GM23338 (cell line): ENCODE results near the gene OR8J3. TPM values are rescaled to one million over a fixed set of nuclear protein-coding genes. Genes with fewer than 3 reads are reported as not detected.

Source experiments
- ATAC-seq: fragments of 200-7000 bp; cut with Tn5 transposase; 3 replicates; pipeline ENCODE4 v1.9.1; 2020
- DNase-seq: peaks from one replicate; pipeline ENCODE4 v3.0.0-alpha.2; 2015; ENCODE audit warnings: low spot score
- H2AFZ ChIP-seq: fragments of 200-600 bp; sonication (generic); 2 replicates; pipeline ENCODE4 v1.8.0; 2016; ENCODE audit warnings: antibody characterized with exemption, mild to moderate bottlenecking, moderate library complexity
- H3F3A ChIP-seq: fragments of 200-600 bp; sonication (generic); replicated peaks from 2 replicates; pipeline ENCODE4 v1.8.0; 2017; ENCODE audit warnings: antibody characterized with exemption, mixed run types, low read depth
- H3K27ac ChIP-seq: fragments of 200-600 bp; sonication (generic); 2 replicates; pipeline ENCODE4 v1.6.1; 2016; ENCODE audit warnings: low read depth
- H3K27me3 ChIP-seq: fragments of 200-600 bp; sonication (generic); 2 replicates; pipeline ENCODE4 v1.8.0; 2016; ENCODE audit warnings: mild to moderate bottlenecking, mixed run types, moderate library complexity; ENCODE audit not compliant: insufficient read depth
- H3K36me3 ChIP-seq: fragments of 200-600 bp; sonication (generic); 2 replicates; pipeline ENCODE4 v1.8.0; 2016; ENCODE audit warnings: mild to moderate bottlenecking; ENCODE audit not compliant: insufficient read depth
- H3K4me1 ChIP-seq: fragments of 200-600 bp; sonication (generic); 2 replicates; pipeline ENCODE4 v1.8.0; 2016; ENCODE audit warnings: mild to moderate bottlenecking, moderate library complexity; ENCODE audit not compliant: insufficient read depth
- H3K4me2 ChIP-seq: fragments of 200-600 bp; sonication (generic); 2 replicates; pipeline ENCODE4 v1.7.1; 2017; ENCODE audit warnings: mixed run types
- H3K4me3 ChIP-seq: fragments of 200-600 bp; sonication (generic); 2 replicates; pipeline ENCODE4 v1.6.1; 2016; ENCODE audit warnings: mixed run types
- H3K79me2 ChIP-seq: fragments of 200-600 bp; sonication (generic); replicated peaks from 2 replicates; pipeline ENCODE4 v1.8.0; 2017; ENCODE audit warnings: mild to moderate bottlenecking; ENCODE audit not compliant: insufficient read depth
- H3K9me2 ChIP-seq: fragments of 200-600 bp; sonication (generic); 2 replicates; pipeline ENCODE4 v1.8.0; 2017; ENCODE audit not compliant: insufficient read depth
- H4K20me1 ChIP-seq: fragments of 200-600 bp; sonication (generic); replicated peaks from 2 replicates; pipeline ENCODE4 v1.8.0; 2017; ENCODE audit warnings: mild to moderate bottlenecking; ENCODE audit not compliant: insufficient read depth
- H3K27ac Mint-ChIP-seq: 2 replicates; pipeline ENCODE4 v1.8.0; 2020; ENCODE audit warnings: inconsistent platforms, mild to moderate bottlenecking, moderate library complexity, mixed read lengths
- H3K27me3 Mint-ChIP-seq: 3 replicates; pipeline ENCODE4 v1.8.0; 2022; ENCODE audit warnings: low read depth, mild to moderate bottlenecking, moderate library complexity, mixed read lengths, inconsistent platforms; ENCODE audit not compliant: insufficient read depth, poor library complexity
- H3K36me3 Mint-ChIP-seq: 3 replicates; pipeline ENCODE4 v1.8.0; 2021; ENCODE audit warnings: low read depth, mild to moderate bottlenecking, inconsistent platforms, moderate library complexity, mixed read lengths
- H3K4me1 Mint-ChIP-seq: 3 replicates; pipeline ENCODE4 v1.8.0; 2020; ENCODE audit warnings: mild to moderate bottlenecking, inconsistent platforms, mixed read lengths
- H3K4me3 Mint-ChIP-seq: 3 replicates; pipeline ENCODE4 v1.8.0; 2021; ENCODE audit warnings: moderate library complexity, mild to moderate bottlenecking, inconsistent platforms, mixed read lengths
- H3K9me3 Mint-ChIP-seq: 3 replicates; pipeline ENCODE4 v1.8.0; 2020; ENCODE audit warnings: moderate library complexity, mild to moderate bottlenecking, inconsistent platforms, mixed read lengths
- CREB1 ChIP-seq: fragments of 250-450 bp; sonication (Bioruptor Pico); IDR thresholded peaks from 2 replicates; pipeline ENCODE4 v1.5.0; 2020; ENCODE audit warnings: low read depth, mild to moderate bottlenecking, moderate library complexity
- NANOG ChIP-seq: IDR thresholded peaks from 2 replicates; pipeline ENCODE4 v1.6.1; 2016; ENCODE audit warnings: antibody characterized with exemption, borderline replicate concordance
- POLR2AphosphoS5 ChIP-seq: IDR thresholded peaks from 2 replicates; pipeline ENCODE4 v1.6.1; 2016; ENCODE audit warnings: antibody characterized with exemption, low read depth
- STAT1 ChIP-seq: IDR thresholded peaks from one replicate; pipeline ENCODE4 v1.6.1; 2016; ENCODE audit warnings: antibody characterized with exemption; ENCODE audit not compliant: unreplicated experiment
- ZNF114 ChIP-seq: fragments of 250-450 bp; sonication (Bioruptor Pico); IDR thresholded peaks from 2 replicates; pipeline ENCODE4 v1.5.0; 2020; ENCODE audit warnings: mild to moderate bottlenecking, moderate library complexity
- polyA plus RNA-seq: library from polyadenylated mRNA; unstranded; fragments of >200 nt; fragmentation: Nextera tagmentation; extraction: Ambion mirVana; gene quantifications from 2 replicates; pipeline ENCODE4 v1.2.1, GENCODE V29; 2016
- small RNA-seq: library from RNA; depleted of rRNA; stranded (forward); fragments of <200 nt; gene quantifications from one replicate; pipeline ENCODE3, GENCODE V24; 2014; ENCODE audit warnings: low replicate concordance
- total RNA-seq: library from RNA; depleted of rRNA; stranded (reverse); fragments of >200 nt; shearing (Covaris generic); gene quantifications from 2 replicates; pipeline ENCODE4 v1.2.3, GENCODE V29; 2014; rRNA removed
- TF ChIP-seq, protein P1 (sequence below): IDR thresholded peaks from 2 replicates; pipeline ENCODE4 v1.6.1; 2016; ENCODE audit warnings: antibody characterized with exemption
- TF ChIP-seq, protein P2 (sequence below), 2 experiments: fragments of 200-600 bp in 1 of 2; sonication (generic) in 1 of 2; conservative IDR thresholded peaks; 2 replicates each; pipeline versions ENCODE4 v1.5.1 to v1.6.1; 2016 to 2017; ENCODE audit warnings: antibody characterized with exemption in 2 of 2, low read depth in 2 of 2, mild to moderate bottlenecking in 2 of 2, moderate library complexity in 1 of 2
- TF ChIP-seq, protein P3 (sequence below): IDR thresholded peaks from one replicate; pipeline ENCODE4 v1.6.1; 2018; ENCODE audit warnings: antibody characterized with exemption; ENCODE audit not compliant: unreplicated experiment

OR8J3 gene
- total and polyA plus RNA-seq, 2 experiments from 2014 or later, result not detected

DNA sequence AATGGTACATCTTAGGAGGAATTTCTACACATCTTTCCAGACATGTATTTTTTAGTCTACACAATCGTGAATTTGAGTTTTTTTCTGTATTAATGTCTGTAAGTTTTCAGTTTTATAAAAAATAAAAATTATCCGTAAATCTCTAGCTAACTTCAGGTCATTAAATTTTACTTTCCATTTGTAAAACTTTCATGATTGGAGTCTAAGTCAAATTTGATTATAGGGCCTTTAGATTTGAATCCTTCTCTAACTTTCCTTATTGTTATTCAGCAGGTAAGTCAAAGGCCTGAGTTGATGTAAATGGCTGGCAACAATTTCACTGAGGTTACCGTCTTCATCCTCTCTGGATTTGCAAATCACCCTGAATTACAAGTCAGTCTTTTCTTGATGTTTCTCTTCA is 47.0 kb downstream of the OR8J3 start, which contains the start of gene OR8I2 (continued):
- TF ChIP-seq NANOG (no peak), ZNF114 (CRISPR knock-in tag) (no peak)
- TF ChIP-seq, protein P1, sequence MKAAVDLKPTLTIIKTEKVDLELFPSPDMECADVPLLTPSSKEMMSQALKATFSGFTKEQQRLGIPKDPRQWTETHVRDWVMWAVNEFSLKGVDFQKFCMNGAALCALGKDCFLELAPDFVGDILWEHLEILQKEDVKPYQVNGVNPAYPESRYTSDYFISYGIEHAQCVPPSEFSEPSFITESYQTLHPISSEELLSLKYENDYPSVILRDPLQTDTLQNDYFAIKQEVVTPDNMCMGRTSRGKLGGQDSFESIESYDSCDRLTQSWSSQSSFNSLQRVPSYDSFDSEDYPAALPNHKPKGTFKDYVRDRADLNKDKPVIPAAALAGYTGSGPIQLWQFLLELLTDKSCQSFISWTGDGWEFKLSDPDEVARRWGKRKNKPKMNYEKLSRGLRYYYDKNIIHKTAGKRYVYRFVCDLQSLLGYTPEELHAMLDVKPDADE, result no peak

DNA sequence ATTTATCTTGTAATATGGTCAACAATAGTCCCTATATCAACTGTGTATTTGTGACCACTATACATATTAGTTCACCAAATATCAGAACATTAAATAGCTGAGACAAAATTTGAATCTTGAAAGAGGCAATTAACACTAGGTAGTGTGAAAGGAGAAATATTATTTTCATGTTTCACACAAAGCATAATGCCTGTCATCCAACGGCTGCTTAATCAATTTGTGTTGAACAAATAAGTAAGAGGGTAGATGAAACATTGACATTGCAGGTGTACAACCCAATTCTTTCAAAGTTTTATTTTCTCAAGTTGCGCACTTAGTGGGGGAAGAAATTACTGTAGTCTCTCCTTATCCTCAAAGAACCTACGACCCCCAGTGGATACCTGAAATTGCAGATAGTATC is 50.3 kb downstream of the OR8J3 start:
- no peaks in the 10 kb centered on the region for H3K9me3 Mint-ChIP-seq
- no peak overlapping the region for H3K27ac Mint-ChIP-seq
- TF ChIP-seq, protein P2, sequence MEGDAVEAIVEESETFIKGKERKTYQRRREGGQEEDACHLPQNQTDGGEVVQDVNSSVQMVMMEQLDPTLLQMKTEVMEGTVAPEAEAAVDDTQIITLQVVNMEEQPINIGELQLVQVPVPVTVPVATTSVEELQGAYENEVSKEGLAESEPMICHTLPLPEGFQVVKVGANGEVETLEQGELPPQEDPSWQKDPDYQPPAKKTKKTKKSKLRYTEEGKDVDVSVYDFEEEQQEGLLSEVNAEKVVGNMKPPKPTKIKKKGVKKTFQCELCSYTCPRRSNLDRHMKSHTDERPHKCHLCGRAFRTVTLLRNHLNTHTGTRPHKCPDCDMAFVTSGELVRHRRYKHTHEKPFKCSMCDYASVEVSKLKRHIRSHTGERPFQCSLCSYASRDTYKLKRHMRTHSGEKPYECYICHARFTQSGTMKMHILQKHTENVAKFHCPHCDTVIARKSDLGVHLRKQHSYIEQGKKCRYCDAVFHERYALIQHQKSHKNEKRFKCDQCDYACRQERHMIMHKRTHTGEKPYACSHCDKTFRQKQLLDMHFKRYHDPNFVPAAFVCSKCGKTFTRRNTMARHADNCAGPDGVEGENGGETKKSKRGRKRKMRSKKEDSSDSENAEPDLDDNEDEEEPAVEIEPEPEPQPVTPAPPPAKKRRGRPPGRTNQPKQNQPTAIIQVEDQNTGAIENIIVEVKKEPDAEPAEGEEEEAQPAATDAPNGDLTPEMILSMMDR (conservative IDR thresholded peaks at IDR 0.05; ENCODE audit: low read depth in 2 of 2), result peak; percentile 36 to 70
- no peak for TF ChIP-seq CREB1 (CRISPR knock-in tag)
- TF ChIP-seq ZNF114 (CRISPR knock-in tag), result no peak
- TF ChIP-seq POLR2AphosphoS5, result no peak
- no peak for TF ChIP-seq STAT1
- TF ChIP-seq, protein P3, sequence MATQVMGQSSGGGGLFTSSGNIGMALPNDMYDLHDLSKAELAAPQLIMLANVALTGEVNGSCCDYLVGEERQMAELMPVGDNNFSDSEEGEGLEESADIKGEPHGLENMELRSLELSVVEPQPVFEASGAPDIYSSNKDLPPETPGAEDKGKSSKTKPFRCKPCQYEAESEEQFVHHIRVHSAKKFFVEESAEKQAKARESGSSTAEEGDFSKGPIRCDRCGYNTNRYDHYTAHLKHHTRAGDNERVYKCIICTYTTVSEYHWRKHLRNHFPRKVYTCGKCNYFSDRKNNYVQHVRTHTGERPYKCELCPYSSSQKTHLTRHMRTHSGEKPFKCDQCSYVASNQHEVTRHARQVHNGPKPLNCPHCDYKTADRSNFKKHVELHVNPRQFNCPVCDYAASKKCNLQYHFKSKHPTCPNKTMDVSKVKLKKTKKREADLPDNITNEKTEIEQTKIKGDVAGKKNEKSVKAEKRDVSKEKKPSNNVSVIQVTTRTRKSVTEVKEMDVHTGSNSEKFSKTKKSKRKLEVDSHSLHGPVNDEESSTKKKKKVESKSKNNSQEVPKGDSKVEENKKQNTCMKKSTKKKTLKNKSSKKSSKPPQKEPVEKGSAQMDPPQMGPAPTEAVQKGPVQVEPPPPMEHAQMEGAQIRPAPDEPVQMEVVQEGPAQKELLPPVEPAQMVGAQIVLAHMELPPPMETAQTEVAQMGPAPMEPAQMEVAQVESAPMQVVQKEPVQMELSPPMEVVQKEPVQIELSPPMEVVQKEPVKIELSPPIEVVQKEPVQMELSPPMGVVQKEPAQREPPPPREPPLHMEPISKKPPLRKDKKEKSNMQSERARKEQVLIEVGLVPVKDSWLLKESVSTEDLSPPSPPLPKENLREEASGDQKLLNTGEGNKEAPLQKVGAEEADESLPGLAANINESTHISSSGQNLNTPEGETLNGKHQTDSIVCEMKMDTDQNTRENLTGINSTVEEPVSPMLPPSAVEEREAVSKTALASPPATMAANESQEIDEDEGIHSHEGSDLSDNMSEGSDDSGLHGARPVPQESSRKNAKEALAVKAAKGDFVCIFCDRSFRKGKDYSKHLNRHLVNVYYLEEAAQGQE, result no peak
- no peak for TF ChIP-seq NANOG
- H3K36me3 Mint-ChIP-seq, result no peaks in the 10 kb centered on the region
- Histone ChIP-seq H2AFZ (no peak overlapping the region), H3K9me2 (no peaks in the 10 kb centered on the region), H3K4me2 (no peak overlapping the region), H3K4me3 (no peak overlapping the region), H3K4me1 (no peaks in the 10 kb centered on the region), H3K27me3 (no peaks in the 10 kb centered on the region), H3K27ac (no peak overlapping the region), H4K20me1 (no peaks in the 10 kb centered on the region), H3K36me3 (no peaks in the 10 kb centered on the region), H3K79me2 (no peaks in the 10 kb centered on the region), H3F3A (no peaks in the 10 kb centered on the region)
- no peaks in the 10 kb centered on the region for H3K4me1 Mint-ChIP-seq
- H3K27me3 Mint-ChIP-seq, result no peaks in the 10 kb centered on the region
- H3K4me3 Mint-ChIP-seq, result no peak overlapping the region
- DNase-seq (peak; percentile 28), ATAC-seq (no peak)

Small RNA genes lying within 50 kb of the gene (small RNA-seq; reads per million reads assigned to genes)
- not detected for gene OR8I4P

Other genes starting within 250 kb of the OR8J3 start
- gene OR5W2, start 225.6 kb downstream of the OR8J3 start, total RNA-seq, result not detected in 2 replicates
- not detected in 2 replicates for gene OR5W2, start 225.6 kb downstream of the OR8J3 start, polyA plus RNA-seq
- gene OR5I1, start 203.8 kb downstream of the OR8J3 start, total RNA-seq, result not detected in 2 replicates
- not detected in 2 replicates for gene OR5I1, start 203.8 kb downstream of the OR8J3 start, polyA plus RNA-seq
- 0.10 and 0.58 TPM in 2 replicates for gene OR10AG1, start 170.3 kb downstream of the OR8J3 start, total RNA-seq
- gene OR10AG1, start 170.3 kb downstream of the OR8J3 start, polyA plus RNA-seq, result 0.06 TPM in 1 of 2 replicates, not detected in the other
- not detected in 2 replicates for gene OR5F1, start 145.6 kb downstream of the OR8J3 start, total RNA-seq
- not detected in 2 replicates for gene OR5F1, start 145.6 kb downstream of the OR8J3 start, polyA plus RNA-seq
- not detected in 2 replicates for gene OR5AS1, start 112.5 kb downstream of the OR8J3 start, total RNA-seq
- gene OR5AS1, start 112.5 kb downstream of the OR8J3 start, polyA plus RNA-seq, result not detected in 2 replicates
- not detected in 2 replicates for gene OR8I2, start 46.9 kb downstream of the OR8J3 start, total RNA-seq
- not detected in 2 replicates for gene OR8I2, start 46.9 kb downstream of the OR8J3 start, polyA plus RNA-seq
- gene OR8H2, start 36.5 kb downstream of the OR8J3 start, total RNA-seq, result not detected in 2 replicates
- not detected in 2 replicates for gene OR8H2, start 36.5 kb downstream of the OR8J3 start, polyA plus RNA-seq
- not detected in 2 replicates for gene OR8H3, start 17.8 kb downstream of the OR8J3 start, total RNA-seq
- not detected in 2 replicates for gene OR8H3, start 17.8 kb downstream of the OR8J3 start, polyA plus RNA-seq
- gene OR8K5, start 20.1 kb upstream of the OR8J3 start, total RNA-seq, result not detected in 2 replicates
- not detected in 2 replicates for gene OR8K5, start 20.1 kb upstream of the OR8J3 start, polyA plus RNA-seq
- not detected in 2 replicates for gene OR5J2, start 36.4 kb upstream of the OR8J3 start, total RNA-seq
- not detected in 2 replicates for gene OR5J2, start 36.4 kb upstream of the OR8J3 start, polyA plus RNA-seq
- not detected in 2 replicates for gene OR5T2, start 94.1 kb upstream of the OR8J3 start, total RNA-seq
- not detected in 2 replicates for gene OR5T2, start 94.1 kb upstream of the OR8J3 start, polyA plus RNA-seq
- not detected in 2 replicates for gene OR5T3, start 112.1 kb upstream of the OR8J3 start, total RNA-seq
- gene OR5T3, start 112.1 kb upstream of the OR8J3 start, polyA plus RNA-seq, result not detected in 2 replicates
- gene OR5T1, start 134.0 kb upstream of the OR8J3 start, total RNA-seq, result not detected in 2 replicates
- not detected in 2 replicates for gene OR5T1, start 134.0 kb upstream of the OR8J3 start, polyA plus RNA-seq
- gene OR8H1, start 152.1 kb upstream of the OR8J3 start, total RNA-seq, result not detected in 2 replicates
- gene OR8H1, start 152.1 kb upstream of the OR8J3 start, polyA plus RNA-seq, result not detected in 2 replicates
- not detected in 2 replicates for gene OR8K3, start 174.9 kb upstream of the OR8J3 start, total RNA-seq
- gene OR8K3, start 174.9 kb upstream of the OR8J3 start, polyA plus RNA-seq, result not detected in 2 replicates
- gene OR8K1, start 205.8 kb upstream of the OR8J3 start, total RNA-seq, result not detected in 2 replicates
- gene OR8K1, start 205.8 kb upstream of the OR8J3 start, polyA plus RNA-seq, result not detected in 2 replicates
- not detected in 2 replicates for gene OR8J1, start 214.1 kb upstream of the OR8J3 start, total RNA-seq
- gene OR8J1, start 214.1 kb upstream of the OR8J3 start, polyA plus RNA-seq, result not detected in 2 replicates
- not detected in 2 replicates for gene OR8U1, start 235.4 kb upstream of the OR8J3 start, total RNA-seq
- gene OR8U1, start 235.4 kb upstream of the OR8J3 start, polyA plus RNA-seq, result not detected in 2 replicates